ENCODE measurements around the gene DLG1. TPM values are rescaled to one million over a fixed set of nuclear protein-coding genes. Genes with fewer than 3 reads are reported as not detected.

The DLG1 gene
- total and polyA plus RNA-seq, 2 of the 4 experiments (the other 2 are of a cell fraction), result 21.2 to 57.7 TPM

- BruUV-seq (replicated peaks), result no TSS peak
- Histone ChIP-seq H2AFZ (replicated peaks; ENCODE audit: low read length, poor library complexity) (no peak overlapping the region), H3K27me3 (ENCODE audit: control insufficient read depth, insufficient read depth, low read length) (peaks cover 5% of the 10 kb centered on the region), H3K9me1 (ENCODE audit: insufficient read depth, low read length) (no peaks in the 10 kb centered on the region), H3K36me3 (ENCODE audit: control insufficient read depth, insufficient read depth, low read length) (peaks cover 5% of the 10 kb centered on the region), H2AK9ac (replicated peaks; ENCODE audit: low read depth, low read length, poor library complexity) (no peak overlapping the region), H3K56ac (ENCODE audit: extremely low read depth, insufficient read depth, low read length) (no peak overlapping the region), H3K9me3 (ENCODE audit: control insufficient read depth, insufficient read depth, low read length) (no peaks in the 10 kb centered on the region), H2BK15ac (ENCODE audit: low read depth, low read length) (no peak overlapping the region), H3K4me2 (ENCODE audit: low read depth, low read length) (no peak overlapping the region), H4K91ac (ENCODE audit: insufficient read depth, low read depth, low read length) (no peak overlapping the region), H3K4me3 (ENCODE audit: insufficient read depth, low read depth, low read length) (no peak overlapping the region), H3K23ac (ENCODE audit: low read depth, low read length) (no peak overlapping the region), H2BK120ac (ENCODE audit: low read depth, low read length) (no peak overlapping the region), H4K20me1 (ENCODE audit: insufficient read depth, low read length) (no peaks in the 10 kb centered on the region), H3K27ac (ENCODE audit: insufficient read depth, low read length) (no peak overlapping the region), H4K8ac (ENCODE audit: low read depth in 2 of 2, low read length in 2 of 2) (no peak overlapping the region), H3K4ac (ENCODE audit: low read depth, low read length) (no peak overlapping the region), H2BK5ac (ENCODE audit: low read depth, low read length, poor library complexity, severe bottlenecking) (no peak overlapping the region), H2AK5ac (ENCODE audit: low read depth, low read length) (no peak overlapping the region), H4K5ac (ENCODE audit: low read depth, low read length) (no peak overlapping the region), H3K18ac (ENCODE audit: low read depth, low read length) (no peak overlapping the region), H3K79me1 (ENCODE audit: low read depth in 1 of 2, low read length in 2 of 2) (no peaks in the 10 kb centered on the region), H3K14ac (replicated peaks; ENCODE audit: low read depth, low read length) (no peak overlapping the region), H3K9ac (ENCODE audit: low read depth, low read length) (no peak overlapping the region), H2BK20ac (ENCODE audit: low read depth, low read length) (no peak overlapping the region), H3K4me1 (ENCODE audit: control insufficient read depth, insufficient read depth, low read length) (no peaks in the 10 kb centered on the region)
- TF ChIP-seq RAD21 (IDR thresholded peaks at IDR 0.05; ENCODE audit: low read length) (no peak), MAFK (IDR thresholded peaks at IDR 0.05; ENCODE audit: low read depth, low read length) (no peak), MXI1 (IDR thresholded peaks at IDR 0.05; ENCODE audit: borderline replicate concordance, low read depth, low read length) (no peak)
- dilution Hi-C loops (cut with HindIII; ENCODE audit: low sequenced_read_pairs, unreplicated experiment) (no loop called here), in situ Hi-C loops (cut with MboI; ENCODE audit: low sequenced_read_pairs) (no loop called here), intact Hi-C loops (cut with micrococcal nuclease) (no loop called here)
- WGBS, 2 experiments (ENCODE audit: extremely low coverage in 2 of 2, insufficient read length in 1 of 2), result no CpG with 5 or more reads among the region's 4 CpGs
- POLR2A ChIA-PET (ENCODE audit: unreplicated experiment), result interaction anchor here (0.6 kb wide), 1 partner anchor 205 kb away, joined by 5 read pairs; no protein-coding TSS in a partner anchor
- CTCF ChIA-PET, result no interaction called here
- ATAC-seq (ENCODE audit: low read depth), result no peak
- no peak for DNase-seq
These were observed 257.8 kb downstream of the DLG1 start for GRCh38 chr3:197040658-197041057.

Measured in IMR-90 (cell line).